Activated naive CD4-positive, alpha-beta T cell treated with Interleukin-2 at 50 U/mL for 16 hours (primary cell): ENCODE results near the gene TMEM121B.

ENCODE experiments used
- DNase-seq: peaks from one replicate; pipeline ENCODE4 v3.0.0-alpha.2; 2020

TMEM121B gene

GRCh38 chr22:17086788-17087497 is 34.2 kb downstream of the TMEM121B start:
- DNase-seq: peak; percentile 7

DNA sequence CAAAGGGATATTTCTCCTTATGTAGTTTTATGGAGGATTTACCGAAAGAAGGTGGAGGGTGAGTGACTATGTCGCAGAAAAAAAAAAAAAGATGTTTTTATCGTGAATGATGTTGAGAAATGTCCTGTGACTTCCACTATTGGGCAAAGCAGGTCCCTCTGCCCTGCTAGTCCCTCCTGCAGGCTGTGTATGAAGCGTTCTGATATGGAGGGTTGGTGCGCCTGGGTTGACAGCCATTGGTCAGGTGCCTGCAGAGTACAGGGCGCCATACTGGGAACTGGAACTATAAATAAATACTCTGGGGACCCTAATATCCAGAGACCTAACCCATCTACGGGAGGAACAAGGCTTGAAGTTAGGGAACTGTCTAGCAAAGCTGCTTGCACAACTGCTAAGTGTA is 34.9 kb downstream of the TMEM121B start:
- DNase-seq: no peak

GRCh38 chr22:17085277-17086181 is 35.6 kb downstream of the TMEM121B start:
- peak; percentile 46 for DNase-seq

DNA sequence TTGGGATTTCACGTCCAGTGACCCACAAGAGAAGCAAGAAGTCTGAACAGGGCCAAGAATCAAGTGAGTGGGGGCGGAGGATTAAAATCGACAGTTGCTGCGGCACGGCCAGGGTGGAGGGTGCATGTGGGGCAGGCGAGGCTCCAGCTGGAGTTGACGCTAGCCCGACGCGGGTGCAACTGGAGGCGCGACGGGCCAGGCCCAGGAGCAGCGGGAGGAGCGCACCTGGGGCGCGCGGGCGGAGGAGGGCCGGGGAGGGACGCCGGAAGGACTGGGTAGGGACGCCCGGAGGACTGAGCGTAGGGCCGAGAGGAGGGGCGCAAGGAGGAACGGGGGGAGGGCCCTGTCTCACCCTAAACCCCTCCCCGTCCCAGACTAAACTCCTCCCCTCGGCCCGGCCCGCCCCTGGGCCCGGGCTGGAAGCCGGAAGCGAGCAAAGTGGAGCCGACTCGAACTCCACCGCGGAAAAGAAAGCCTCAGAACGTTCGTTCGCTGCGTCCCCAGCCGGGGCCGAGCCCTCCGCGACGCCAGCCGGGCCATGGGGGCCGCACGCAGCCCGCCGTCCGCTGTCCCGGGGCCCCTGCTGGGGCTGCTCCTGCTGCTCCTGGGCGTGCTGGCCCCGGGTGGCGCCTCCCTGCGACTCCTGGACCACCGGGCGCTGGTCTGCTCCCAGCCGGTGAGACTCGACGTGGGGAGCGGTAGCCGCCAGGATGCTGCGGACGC is 36.4 kb downstream of the TMEM121B start, which contains the start of gene IL17RA:
Gene IL17RA (plus strand): TSS at position 447 of the 723 bp plus-strand sequence. CDS start 92 bp downstream, at position 539.
- DNase-seq: peak; percentile 95

DNA sequence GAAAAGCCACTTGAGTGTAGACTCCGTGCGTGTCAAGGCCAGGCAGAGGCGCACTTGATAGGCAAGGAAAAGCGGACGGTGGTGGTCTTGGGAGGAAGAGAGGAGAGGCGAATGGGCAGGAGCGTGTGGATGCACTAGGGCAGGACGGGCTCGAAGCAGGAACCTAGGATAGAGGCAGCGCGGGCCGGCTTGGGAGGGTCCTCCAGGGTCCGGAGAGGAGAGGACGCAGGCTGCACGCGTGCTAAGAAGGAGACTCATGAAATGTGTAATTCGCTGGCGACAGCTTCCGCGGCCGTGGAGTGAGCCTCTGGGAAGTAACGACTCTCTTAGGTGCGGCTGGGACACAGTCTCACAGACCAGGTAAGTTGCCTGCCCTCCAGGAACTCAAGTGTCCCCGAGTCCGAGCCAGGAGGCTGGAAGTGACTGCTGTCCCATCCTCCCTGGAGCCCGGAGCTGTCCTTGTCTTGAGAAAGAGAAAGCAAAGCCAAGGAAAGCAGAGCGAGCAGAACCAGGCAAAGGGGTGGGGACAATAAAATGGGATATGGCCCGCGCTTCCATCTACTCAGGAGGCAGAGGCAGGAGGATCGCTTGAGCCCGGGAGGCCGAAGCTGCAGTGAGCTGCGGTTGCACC is 37.2 kb downstream of the TMEM121B start:
- DNase-seq: no peak

DNA sequence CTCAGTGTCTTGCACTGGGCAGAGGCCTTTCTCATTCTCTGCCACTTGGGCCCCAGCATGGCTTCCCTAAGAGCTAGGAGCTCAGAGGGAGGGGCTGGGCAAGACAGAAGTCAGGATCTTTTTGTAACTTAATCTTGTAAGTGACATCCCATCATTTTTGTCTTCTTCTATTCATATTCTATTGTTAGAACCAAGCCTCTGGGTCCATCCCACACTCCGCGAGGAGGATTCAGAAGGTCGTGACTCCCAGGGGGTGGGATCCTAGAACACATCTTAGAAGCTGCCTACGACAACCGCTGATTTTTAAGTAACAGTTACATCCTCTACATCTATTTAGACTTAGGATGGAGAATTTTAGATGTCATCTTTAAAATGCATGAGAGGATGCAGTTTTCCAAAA is 37.9 kb downstream of the TMEM121B start:
- no peak for DNase-seq

- no peak for DNase-seq
These were observed 41.6 kb downstream of the TMEM121B start for GRCh38 chr22:17079572-17079971.

GRCh38 chr22:17077255-17077654 is 43.9 kb downstream of the TMEM121B start:
- no peak for DNase-seq

- no peak for DNase-seq
These were observed 46.5 kb downstream of the TMEM121B start for GRCh38 chr22:17074648-17075002.

DNA sequence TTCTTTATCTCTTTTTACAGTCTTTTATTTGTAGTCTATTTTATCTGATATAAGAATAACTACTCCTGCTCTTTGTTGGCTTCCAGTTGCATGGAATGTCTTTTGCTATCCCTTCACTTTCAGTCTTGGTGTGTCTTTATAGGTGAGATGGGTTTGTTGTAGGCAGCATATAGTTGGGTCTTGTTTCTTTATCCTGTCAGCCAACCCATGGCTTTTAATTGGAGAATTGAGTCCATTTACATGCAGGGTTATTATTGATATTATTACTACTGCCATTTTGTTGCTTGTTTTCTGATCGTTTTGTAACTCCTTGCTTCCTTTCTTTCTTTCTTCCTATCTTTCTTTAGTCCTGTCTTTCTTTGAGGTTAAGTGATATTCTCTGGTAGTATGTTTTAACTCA is 48.3 kb downstream of the TMEM121B start:
- DNase-seq: no peak
